NCI-H510A (cell line): ENCODE data around the gene GNPDA2.

Experiments used
- DNase-seq: peaks from one replicate; lab custom pipeline; 2025; lab: John Stamatoyannopoulos, UW

The GNPDA2 gene

GRCh38 chr4:44679060-44679459 lies 47.3 kb downstream of the GNPDA2 start:
- no peak for DNase-seq

DNA sequence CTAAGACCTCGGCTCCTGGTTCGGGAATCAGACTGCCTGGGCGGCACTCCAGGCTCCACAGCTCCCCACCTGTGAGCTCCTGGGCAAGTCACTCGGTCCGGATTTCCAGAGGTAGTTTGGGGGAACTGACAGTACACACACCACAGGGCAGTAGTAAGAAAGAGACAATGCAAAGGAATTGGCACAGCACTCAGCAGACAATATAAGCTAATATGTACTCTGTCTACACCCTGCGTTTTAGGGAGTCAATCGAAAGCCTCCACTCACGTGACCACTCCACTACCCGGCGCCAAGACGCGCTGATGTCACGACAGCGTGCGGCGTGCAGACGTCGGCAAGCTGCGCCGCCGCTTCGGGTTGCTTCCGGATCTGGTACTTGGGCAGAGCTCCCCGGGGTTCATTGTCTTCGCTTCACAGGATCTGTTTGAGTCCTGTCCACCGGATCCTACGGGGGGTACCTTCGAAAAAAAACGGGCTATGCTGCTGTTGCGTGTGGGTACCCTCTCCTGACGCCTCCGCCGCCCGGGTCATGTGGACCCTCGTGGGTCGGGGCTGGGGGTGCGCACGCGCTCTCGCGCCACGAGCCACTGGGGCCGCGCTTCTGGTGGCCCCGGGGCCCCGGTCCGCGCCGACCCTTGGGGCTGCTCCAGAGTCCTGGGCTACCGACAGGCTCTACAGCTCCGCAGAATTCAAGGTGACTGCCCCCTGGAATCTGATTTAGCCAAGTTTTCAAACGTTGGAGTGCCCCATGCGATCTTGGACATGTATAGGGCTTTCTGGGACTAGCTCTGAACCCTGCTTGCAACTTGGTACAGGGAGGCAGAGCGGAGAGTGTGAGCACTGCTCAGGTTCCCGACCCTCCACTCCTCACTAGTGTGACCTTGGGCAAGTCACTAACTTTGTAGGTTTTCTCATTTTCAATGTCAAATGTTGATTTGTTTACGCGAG lies 48.0 kb downstream of the GNPDA2 start, which contains the start of gene GUF1:
TSS of gene GUF1 (plus strand) at position 327 of the 948 bp plus-strand sequence. CDS start at position 530, 203 bp downstream.
- peak; percentile 61 for DNase-seq

- DNase-seq = no peak
Measured at GRCh38 chr4:44675366-44675765, 51.0 kb downstream of the GNPDA2 start.

DNA sequence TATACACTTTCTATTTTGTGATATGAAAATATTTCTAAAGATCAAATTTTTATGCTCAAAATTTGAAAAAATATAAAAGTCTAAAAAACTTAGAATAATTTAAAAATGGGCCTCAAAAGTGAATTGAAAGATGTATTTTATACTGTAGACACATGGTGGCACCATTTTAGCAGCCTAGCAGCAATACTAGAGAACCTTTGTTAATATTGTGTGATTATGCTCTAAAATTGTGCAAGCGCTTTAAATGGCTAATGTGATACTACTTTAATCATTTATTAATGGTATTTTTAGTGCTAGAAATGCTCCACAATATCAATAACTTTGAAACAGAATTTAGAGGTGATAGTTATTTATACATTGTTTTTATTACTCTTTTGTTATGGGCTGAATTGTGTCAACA lies 51.9 kb downstream of the GNPDA2 start:
- DNase-seq = no peak

GRCh38 chr4:44671636-44672035 lies 54.7 kb downstream of the GNPDA2 start:
- no peak for DNase-seq

GRCh38 chr4:44670506-44671199 lies 55.7 kb downstream of the GNPDA2 start:
- DNase-seq = no peak

- DNase-seq = no peak
Measured at GRCh38 chr4:44668526-44668925, 57.8 kb downstream of the GNPDA2 start.

GRCh38 chr4:44663539-44664263 lies 62.7 kb downstream of the GNPDA2 start:
- no peak for DNase-seq

DNA sequence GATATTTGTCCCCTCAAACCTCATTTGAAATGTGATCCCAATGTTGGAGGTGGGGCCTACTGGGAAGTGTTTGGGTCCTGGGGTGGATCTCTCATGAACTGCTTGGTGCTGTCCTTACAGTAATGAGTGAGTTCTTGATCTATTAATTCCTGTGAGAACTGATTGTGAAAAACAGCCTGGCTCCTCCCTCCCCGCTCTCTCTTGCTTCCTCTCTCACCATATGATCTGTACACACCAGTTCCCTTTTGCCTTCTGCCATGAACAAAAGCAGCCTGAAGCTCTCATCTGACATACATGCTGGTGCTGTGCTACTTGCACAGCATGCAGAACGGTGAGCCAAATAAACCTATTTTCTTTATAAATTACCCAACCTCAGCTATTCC lies 63.7 kb downstream of the GNPDA2 start:
- DNase-seq = no peak

DNA sequence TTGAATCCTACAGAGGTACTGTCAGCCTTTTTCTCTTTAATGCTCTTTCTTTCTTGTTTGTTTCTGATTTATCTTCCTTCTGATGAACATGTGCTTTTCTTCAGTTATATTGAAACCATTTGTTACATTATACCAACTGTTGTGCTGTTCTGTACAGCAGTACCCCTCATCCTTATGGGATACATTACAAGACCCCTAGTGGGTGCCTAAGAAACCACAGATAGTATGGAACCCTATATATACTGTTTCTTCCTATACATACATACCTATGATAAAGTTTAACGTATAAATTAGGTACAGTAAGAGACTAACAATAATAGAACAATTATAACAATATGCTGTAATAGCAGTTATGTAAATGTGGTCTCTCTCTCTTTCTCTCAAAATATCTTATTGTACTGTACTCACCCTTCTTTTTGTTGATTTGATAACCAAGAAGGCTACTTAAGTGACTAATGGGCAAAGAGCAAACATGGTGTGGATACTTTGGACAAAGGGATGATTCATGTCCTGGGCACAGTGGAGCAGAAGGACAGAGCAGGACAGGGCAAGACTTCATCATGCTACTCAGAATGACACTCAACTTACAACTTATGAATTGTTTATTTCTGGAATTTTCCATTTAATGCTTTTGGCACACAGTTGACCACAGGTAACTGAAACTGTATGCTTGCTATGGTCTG lies 64.3 kb downstream of the GNPDA2 start:
- no peak for DNase-seq

DNA sequence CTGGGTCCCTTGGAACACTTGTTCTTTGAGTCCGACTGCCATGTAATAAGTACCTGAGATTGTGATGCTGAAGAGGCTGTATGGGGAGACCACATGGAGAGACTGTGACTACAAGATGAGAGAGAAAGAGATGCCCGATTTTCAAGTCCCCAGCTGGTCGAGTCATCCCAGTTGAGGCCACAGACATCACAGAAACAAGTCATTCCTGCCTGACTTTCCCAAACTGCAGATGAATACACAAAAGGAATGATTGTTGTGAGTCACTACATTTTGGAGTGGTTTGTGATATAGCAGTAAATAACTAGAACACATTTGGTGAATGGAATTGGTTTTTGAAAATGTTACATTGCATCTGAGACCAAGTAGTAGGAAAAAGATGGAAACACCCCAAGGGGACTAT lies 66.0 kb downstream of the GNPDA2 start:
- no peak for DNase-seq

DNA sequence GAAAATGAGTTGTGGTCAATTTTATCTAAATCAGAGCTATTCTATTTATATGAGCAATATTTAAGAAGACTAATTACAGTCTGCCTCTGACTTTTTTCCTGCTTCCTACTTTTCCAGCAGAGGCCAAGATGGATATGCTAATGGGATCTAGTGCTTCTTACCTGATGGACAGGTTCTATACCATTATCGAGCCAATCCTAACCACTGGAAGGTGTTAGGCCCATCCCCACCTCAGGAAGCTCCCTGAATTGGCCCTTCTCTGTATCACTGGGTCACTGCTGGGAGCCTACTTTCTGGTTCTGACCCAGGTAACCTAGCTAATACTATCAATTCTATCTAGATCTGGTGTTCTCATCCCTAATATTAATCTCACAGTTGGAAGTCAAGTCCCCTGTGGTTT lies 74.4 kb downstream of the GNPDA2 start:
- no peak for DNase-seq
